ENCODE data around the gene CASP8. TPM values are rescaled to one million over a fixed set of nuclear protein-coding genes. Genes with fewer than 3 reads are reported as not detected.

Gene CASP8
- total and polyA plus RNA-seq, 9 of the 15 experiments (the other 6 are each of a cell fraction or from before 2014, with no cell fraction given): 10.2 to 31.4 (median 19.4) TPM

DNA sequence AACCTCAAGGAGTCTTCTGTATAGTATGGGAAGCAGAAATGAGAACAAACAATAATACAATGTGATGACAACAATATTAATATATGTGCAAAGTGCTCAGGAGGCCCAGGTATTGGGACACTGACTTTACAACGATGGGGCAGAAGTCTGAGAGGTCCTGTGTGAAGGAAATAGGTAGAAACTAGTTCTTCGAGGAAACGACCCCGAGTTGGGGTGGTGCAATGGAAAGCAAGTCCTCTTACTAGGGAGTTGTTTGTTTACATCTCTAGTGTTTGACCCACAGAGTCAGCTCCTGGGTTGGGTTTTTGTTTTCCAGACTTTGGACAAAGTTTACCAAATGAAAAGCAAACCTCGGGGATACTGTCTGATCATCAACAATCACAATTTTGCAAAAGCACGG lies 16.2 kb downstream of the CASP8 start:
- ATAC-seq: no peak
- ChIA-PET POLR2A (interaction anchor here (0.6 kb wide), 1 partner anchor 21 kb away, joined by 3 read pairs; no protein-coding TSS in a partner anchor), CTCF (ENCODE audit: low intra/inter-chr PET ratio) (no interaction called here)
- Histone ChIP-seq H3K4me3 (no peak overlapping the region), H2AFZ (ENCODE audit: low read depth, low read length) (no peak overlapping the region), H3K9me3 (replicated peaks; ENCODE audit: control insufficient read depth, insufficient read depth, low read depth, low read length) (no peaks in the 10 kb centered on the region), H3K4me2 (ENCODE audit: insufficient read depth, low read length) (no peak overlapping the region), H3K27me3 (ENCODE audit: control insufficient read depth in 2 of 2, insufficient read depth in 2 of 2, low read length in 2 of 2) (no peaks in the 10 kb centered on the region), H3K36me3 (ENCODE audit: control insufficient read depth, insufficient read depth, low read length) (peaks cover 67% of the 10 kb centered on the region; the same call in 2 of the 3 replicates), H3K9ac (ENCODE audit: insufficient read depth in 1 of 2, low read depth in 2 of 2, low read length in 2 of 2) (no peak overlapping the region), H3K27ac (ENCODE audit: extremely low read depth, low read depth, low read length) (no peak overlapping the region), H3K79me2 (ENCODE audit: control insufficient read depth, insufficient read depth, low read length) (no peaks in the 10 kb centered on the region), H4K20me1 (replicated peaks; ENCODE audit: control insufficient read depth, insufficient read depth, low read length) (no peaks in the 10 kb centered on the region), H3K9me1 (ENCODE audit: control insufficient read depth, insufficient read depth, low read length) (no peaks in the 10 kb centered on the region), H3K4me1 (replicated peaks in 1 of 2; ENCODE audit: control insufficient read depth in 2 of 2, insufficient read depth in 2 of 2, low read length in 2 of 2) (no peaks in the 10 kb centered on the region; a peak in 1 of 5 replicates)
- in situ Hi-C loops (cut with MboI) (no loop called here), intact Hi-C loops (cut with micrococcal nuclease) (no loop called here)
- no TSS peak for BruUV-seq (replicated peaks)
- DNase-seq (ENCODE audit: extremely low read depth in 1 of 4, low spot score in 3 of 4): no peak
- FAIRE-seq: no peak
- WGBS (ENCODE audit: insufficient coverage, low coverage, missing lambda C conversion rate): 86% methylated on average over 5 of the region's 6 CpGs
- TF ChIP-seq ZNF668 (CRISPR knock-in tag; IDR thresholded peaks at IDR 0.05) (no peak), NR3C1 (CRISPR knock-in tag; IDR thresholded peaks at IDR 0.05) (no peak), LCOR (CRISPR knock-in tag; IDR thresholded peaks at IDR 0.05) (no peak), PCBP2 (IDR thresholded peaks at IDR 0.05; ENCODE audit: low read depth, low read length, poor library complexity, severe bottlenecking) (no peak), ATF7 (IDR thresholded peaks at IDR 0.05) (no peak), FOXK2 (conservative IDR thresholded peaks at IDR 0.05 in 1 of 2, IDR thresholded peaks at IDR 0.05 in 1 of 2; ENCODE audit: low read depth in 2 of 2) (no peak), PCBP1 (IDR thresholded peaks at IDR 0.05; ENCODE audit: low read depth, low read length, poor library complexity, severe bottlenecking) (no peak), KHSRP (IDR thresholded peaks at IDR 0.05) (no peak), SLC30A9 (CRISPR knock-in tag; IDR thresholded peaks at IDR 0.05) (no peak), PURB (CRISPR knock-in tag; IDR thresholded peaks at IDR 0.05; ENCODE audit: low read depth) (no peak), POLR2AphosphoS2 (IDR thresholded peaks at IDR 0.05; ENCODE audit: low read length) (no peak), SIN3A (IDR thresholded peaks at IDR 0.05; ENCODE audit: borderline replicate concordance in 2 of 2, control insufficient read depth in 1 of 2, low read depth in 2 of 2, low read length in 2 of 2) (no peak), CBX5 (IDR thresholded peaks at IDR 0.05; ENCODE audit: borderline replicate concordance, low read depth) (no peak), EHMT2 (IDR thresholded peaks at IDR 0.05) (no peak), ZNF551 (CRISPR knock-in tag; IDR thresholded peaks at IDR 0.05) (no peak)
- TF ChIP-seq, protein P1, sequence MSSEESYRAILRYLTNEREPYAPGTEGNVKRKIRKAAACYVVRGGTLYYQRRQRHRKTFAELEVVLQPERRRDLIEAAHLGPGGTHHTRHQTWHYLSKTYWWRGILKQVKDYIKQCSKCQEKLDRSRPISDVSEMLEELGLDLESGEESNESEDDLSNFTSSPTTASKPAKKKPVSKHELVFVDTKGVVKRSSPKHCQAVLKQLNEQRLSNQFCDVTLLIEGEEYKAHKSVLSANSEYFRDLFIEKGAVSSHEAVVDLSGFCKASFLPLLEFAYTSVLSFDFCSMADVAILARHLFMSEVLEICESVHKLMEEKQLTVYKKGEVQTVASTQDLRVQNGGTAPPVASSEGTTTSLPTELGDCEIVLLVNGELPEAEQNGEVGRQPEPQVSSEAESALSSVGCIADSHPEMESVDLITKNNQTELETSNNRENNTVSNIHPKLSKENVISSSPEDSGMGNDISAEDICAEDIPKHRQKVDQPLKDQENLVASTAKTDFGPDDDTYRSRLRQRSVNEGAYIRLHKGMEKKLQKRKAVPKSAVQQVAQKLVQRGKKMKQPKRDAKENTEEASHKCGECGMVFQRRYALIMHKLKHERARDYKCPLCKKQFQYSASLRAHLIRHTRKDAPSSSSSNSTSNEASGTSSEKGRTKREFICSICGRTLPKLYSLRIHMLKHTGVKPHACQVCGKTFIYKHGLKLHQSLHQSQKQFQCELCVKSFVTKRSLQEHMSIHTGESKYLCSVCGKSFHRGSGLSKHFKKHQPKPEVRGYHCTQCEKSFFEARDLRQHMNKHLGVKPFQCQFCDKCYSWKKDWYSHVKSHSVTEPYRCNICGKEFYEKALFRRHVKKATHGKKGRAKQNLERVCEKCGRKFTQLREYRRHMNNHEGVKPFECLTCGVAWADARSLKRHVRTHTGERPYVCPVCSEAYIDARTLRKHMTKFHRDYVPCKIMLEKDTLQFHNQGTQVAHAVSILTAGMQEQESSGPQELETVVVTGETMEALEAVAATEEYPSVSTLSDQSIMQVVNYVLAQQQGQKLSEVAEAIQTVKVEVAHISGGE (CRISPR knock-in tag; IDR thresholded peaks at IDR 0.05): no peak
- TF ChIP-seq, protein P2, sequence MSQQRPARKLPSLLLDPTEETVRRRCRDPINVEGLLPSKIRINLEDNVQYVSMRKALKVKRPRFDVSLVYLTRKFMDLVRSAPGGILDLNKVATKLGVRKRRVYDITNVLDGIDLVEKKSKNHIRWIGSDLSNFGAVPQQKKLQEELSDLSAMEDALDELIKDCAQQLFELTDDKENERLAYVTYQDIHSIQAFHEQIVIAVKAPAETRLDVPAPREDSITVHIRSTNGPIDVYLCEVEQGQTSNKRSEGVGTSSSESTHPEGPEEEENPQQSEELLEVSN (IDR thresholded peaks at IDR 0.05; ENCODE audit: borderline replicate concordance in 1 of 2, extremely low read depth in 1 of 2, insufficient read depth in 1 of 2, insufficient read length in 1 of 2, low read depth in 1 of 2, low read length in 1 of 2, poor library complexity in 1 of 2, severe bottlenecking in 1 of 2): no peak
- TF ChIP-seq, protein P3, sequence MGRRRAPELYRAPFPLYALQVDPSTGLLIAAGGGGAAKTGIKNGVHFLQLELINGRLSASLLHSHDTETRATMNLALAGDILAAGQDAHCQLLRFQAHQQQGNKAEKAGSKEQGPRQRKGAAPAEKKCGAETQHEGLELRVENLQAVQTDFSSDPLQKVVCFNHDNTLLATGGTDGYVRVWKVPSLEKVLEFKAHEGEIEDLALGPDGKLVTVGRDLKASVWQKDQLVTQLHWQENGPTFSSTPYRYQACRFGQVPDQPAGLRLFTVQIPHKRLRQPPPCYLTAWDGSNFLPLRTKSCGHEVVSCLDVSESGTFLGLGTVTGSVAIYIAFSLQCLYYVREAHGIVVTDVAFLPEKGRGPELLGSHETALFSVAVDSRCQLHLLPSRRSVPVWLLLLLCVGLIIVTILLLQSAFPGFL (CRISPR knock-in tag; IDR thresholded peaks at IDR 0.05): no peak
